HG03196 (cell line): ENCODE measurements around the gene CHAT.
"Not testable (repeated sequence)": the region's sequence is repeated elsewhere in the genome, so short reads cannot be mapped to it uniquely, and the experiment has no call there.

Source experiments
- ATAC-seq: cut with Tn5 transposase; IDR thresholded peaks from one replicate; pipeline ENCODE4 v1.9.1; 2021; ENCODE audit not compliant: unreplicated experiment

CHAT gene

GRCh38 chr10:49679480-49679893 lies 65.7 kb downstream of the CHAT start, which contains the start of gene C10orf53:
TSS of gene C10orf53 (plus strand) at chr10:49679651. CDS start at chr10:49679698, 47 bp downstream.
- ATAC-seq, result no peak

GRCh38 chr10:49682449-49682848 lies 68.6 kb downstream of the CHAT start:
- ATAC-seq, result not testable (repeated sequence)

- ATAC-seq, result no peak
These were observed 69.0 kb downstream of the CHAT start for GRCh38 chr10:49682879-49683278.

GRCh38 chr10:49686651-49687050 lies 72.8 kb downstream of the CHAT start:
- ATAC-seq, result no peak

- ATAC-seq, result no peak
These were observed 74.5 kb downstream of the CHAT start for GRCh38 chr10:49688261-49688846.

- ATAC-seq, result no peak
These were observed 75.1 kb downstream of the CHAT start for GRCh38 chr10:49688920-49689319.

GRCh38 chr10:49689882-49690510 lies 76.2 kb downstream of the CHAT start:
- ATAC-seq, result no peak

- no peak for ATAC-seq
These were observed 77.0 kb downstream of the CHAT start for GRCh38 chr10:49690698-49691356.

GRCh38 chr10:49691588-49691987 lies 77.8 kb downstream of the CHAT start:
- no peak for ATAC-seq

GRCh38 chr10:49694466-49694865 lies 80.6 kb downstream of the CHAT start:
- no peak for ATAC-seq

- no peak for ATAC-seq
These were observed 82.5 kb downstream of the CHAT start for GRCh38 chr10:49696311-49696710.

- ATAC-seq, result no peak
These were observed 84.8 kb downstream of the CHAT start for GRCh38 chr10:49698679-49699078.

GRCh38 chr10:49700211-49700610 lies 86.4 kb downstream of the CHAT start:
- no peak for ATAC-seq

GRCh38 chr10:49700997-49701396 lies 87.2 kb downstream of the CHAT start:
- ATAC-seq, result no peak

GRCh38 chr10:49707585-49707984 lies 93.7 kb downstream of the CHAT start:
- no peak for ATAC-seq

- no peak for ATAC-seq
These were observed 96.1 kb downstream of the CHAT start for GRCh38 chr10:49709934-49710333.

- no peak for ATAC-seq
These were observed 97.1 kb downstream of the CHAT start for GRCh38 chr10:49710966-49711365.

- ATAC-seq, result no peak
These were observed 97.6 kb downstream of the CHAT start for GRCh38 chr10:49711481-49711880.

- no peak for ATAC-seq
These were observed 99.4 kb downstream of the CHAT start for GRCh38 chr10:49713266-49713665.
